Kidney (tissue), 14 donors: Measurements from ENCODE around the gene NF1. TPM values are rescaled to one million over a fixed set of nuclear protein-coding genes. Genes with fewer than 3 reads are reported as not detected.
"Not testable (repeated sequence)": the region's sequence is repeated elsewhere in the genome, so short reads cannot be mapped to it uniquely, and the experiment has no call there.

Source experiments
- DNase-seq, 5 donors: peaks; one replicate each; pipeline ENCODE4 v3.0.0-alpha.2; 2013 to 2020
- FAIRE-seq: peaks from 2 replicates; lab custom pipeline; 2012; peaks lifted over from hg19 to GRCh38; lab: Jason Lieb, UNC
- H3K27ac ChIP-seq, 2 donors: one replicate each; pipeline ENCODE4 v1.7.0; 2013; ENCODE audit warnings: low read depth in 2 of 2, low read length in 2 of 2, inconsistent platforms in 1 of 2
- H3K27me3 ChIP-seq: one replicate; pipeline ENCODE4 v1.7.1; 2013; ENCODE audit warnings: low read length, inconsistent platforms; ENCODE audit not compliant: control insufficient read depth, insufficient read depth
- H3K36me3 ChIP-seq, 3 donors: one replicate each; pipeline versions ENCODE4 v1.7.0 to v1.7.1; 2013; ENCODE audit warnings: low read length in 3 of 3, control low read depth in 1 of 3, inconsistent platforms in 1 of 3; ENCODE audit not compliant: insufficient read depth in 3 of 3, control insufficient read depth in 2 of 3
- H3K4me1 ChIP-seq, 3 donors: one replicate each; pipeline versions ENCODE4 v1.7.0 to v1.7.1; 2013; ENCODE audit warnings: low read length in 3 of 3, inconsistent platforms in 1 of 3, low read depth in 1 of 3; ENCODE audit not compliant: control insufficient read depth in 2 of 3, insufficient read depth in 2 of 3
- H3K4me3 ChIP-seq, 3 donors: one replicate each; pipeline versions ENCODE4 v1.7.0 to v1.8.1; 2013; ENCODE audit warnings: low read length in 3 of 3, control low read depth in 1 of 3, inconsistent platforms in 1 of 3
- H3K9ac ChIP-seq, 3 donors: one replicate each; pipeline versions ENCODE4 v1.7.0 to v1.7.1; 2013; ENCODE audit warnings: low read length in 3 of 3, control low read depth in 1 of 3, inconsistent platforms in 1 of 3
- H3K9me3 ChIP-seq, 3 donors: one replicate each; pipeline versions ENCODE4 v1.7.0 to v1.7.1; 2013; ENCODE audit warnings: low read length in 3 of 3, control low read depth in 1 of 3, inconsistent platforms in 1 of 3; ENCODE audit not compliant: control insufficient read depth in 2 of 3, insufficient read depth in 1 of 3
- CTCF ChIP-seq: IDR thresholded peaks from 3 replicates; pipeline ENCODE4 v1.5.1; 2012; ENCODE audit warnings: mild to moderate bottlenecking, moderate library complexity, borderline replicate concordance; ENCODE audit not compliant: insufficient read depth; ENCODE audit errors: extremely low read depth
- intact Hi-C: fragments of 100-400 bp; cut with DNase I; formaldehyde crosslinking; loops from one replicate; pipeline ENCODE4 v1.11.1; 2022
- polyA plus RNA-seq: library from polyadenylated mRNA; stranded (reverse); fragments of 350-450 nt; fragmentation: Illumina TruSeq; extraction: RNeasy Lipid Tissue Mini Kit (QIAGEN cat#74804); gene quantifications from one replicate; pipeline ENCODE4 v1.2.3, GENCODE V29; 2014; ENCODE audit warnings: low read depth, low replicate concordance; ENCODE audit not compliant: insufficient read depth
- total RNA-seq: library from RNA; stranded (reverse); fragmentation: NEBNext Ultra II Directional; extraction: Animal tissue kit (Norgen Biotek cat#: 25700); gene quantifications from one replicate; pipeline ENCODE4 v1.2.1, GENCODE V29; 2021
- donor health status: control.
- donor health status: control.
- donor health status: control.
- donor health status: control.
- donor health status: control.
- donor health status: DM: yes; HTN: yes; CAD: no.
- donor health status: Normal renal cell carcinoma (clear cell type).

The NF1 gene
- total and polyA plus RNA-seq, 2 donors from 2014 or later = 7.8 to 61.3 TPM

GRCh38 chr17:31381165-31381668 is 286.4 kb downstream of the NF1 start:
- H3K9ac ChIP-seq = no peak overlapping the region
- intact Hi-C loops = no loop called here
- TF ChIP-seq CTCF = no peak
- no peaks in the 10 kb centered on the region for H3K4me1 ChIP-seq
- H3K36me3 ChIP-seq = peaks cover 0 to 6% (median 0%) of the 10 kb centered on the region in 3 donors
- DNase-seq = no peak
- no peaks in the 10 kb centered on the region for H3K9me3 ChIP-seq
- H3K27ac ChIP-seq = no peak overlapping the region
- no peaks in the 10 kb centered on the region for H3K27me3 ChIP-seq
- no peak overlapping the region for H3K4me3 ChIP-seq
- FAIRE-seq = no peak

DNA sequence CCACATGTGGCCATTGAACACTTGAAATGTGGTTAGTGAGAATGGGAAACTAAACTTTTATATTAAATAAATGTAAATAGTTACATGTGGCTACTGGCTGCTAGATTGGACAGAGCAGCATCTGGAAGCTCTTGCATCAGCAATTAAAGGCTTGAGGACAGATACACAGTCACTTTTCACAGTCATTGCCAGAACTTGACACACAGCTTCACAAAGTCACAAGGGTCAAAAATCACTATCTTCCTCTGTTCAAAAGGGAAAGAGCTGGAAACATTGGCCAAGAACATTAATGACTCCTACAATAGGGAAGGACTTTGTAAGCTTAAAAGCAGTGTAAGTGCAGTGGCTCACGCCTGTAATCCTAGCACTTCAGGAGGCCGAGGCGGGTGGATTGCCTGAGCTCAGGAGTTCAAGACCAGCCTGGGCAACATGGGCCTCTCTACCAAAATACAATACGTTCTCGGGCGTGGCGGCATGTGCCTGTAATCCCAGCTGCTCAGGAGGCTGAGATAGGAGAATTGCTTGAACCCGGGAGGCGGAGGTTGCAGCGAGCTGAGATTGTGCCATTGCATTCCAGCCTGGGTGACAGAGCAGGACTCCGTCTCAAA is 288.0 kb downstream of the NF1 start:
- H3K9ac ChIP-seq, H3K27ac ChIP-seq, H3K36me3 ChIP-seq, H3K27me3 ChIP-seq, H3K9me3 ChIP-seq, intact Hi-C loops, H3K4me3 ChIP-seq, FAIRE-seq, H3K4me1 ChIP-seq, DNase-seq: not testable (repeated sequence)

- DNase-seq, H3K9ac ChIP-seq, H3K4me1 ChIP-seq, H3K4me3 ChIP-seq, H3K36me3 ChIP-seq, FAIRE-seq, intact Hi-C loops, H3K27me3 ChIP-seq, H3K27ac ChIP-seq, H3K9me3 ChIP-seq: not testable (repeated sequence)
Observed at GRCh38 chr17:31383488-31383887, 288.7 kb downstream of the NF1 start.

DNA sequence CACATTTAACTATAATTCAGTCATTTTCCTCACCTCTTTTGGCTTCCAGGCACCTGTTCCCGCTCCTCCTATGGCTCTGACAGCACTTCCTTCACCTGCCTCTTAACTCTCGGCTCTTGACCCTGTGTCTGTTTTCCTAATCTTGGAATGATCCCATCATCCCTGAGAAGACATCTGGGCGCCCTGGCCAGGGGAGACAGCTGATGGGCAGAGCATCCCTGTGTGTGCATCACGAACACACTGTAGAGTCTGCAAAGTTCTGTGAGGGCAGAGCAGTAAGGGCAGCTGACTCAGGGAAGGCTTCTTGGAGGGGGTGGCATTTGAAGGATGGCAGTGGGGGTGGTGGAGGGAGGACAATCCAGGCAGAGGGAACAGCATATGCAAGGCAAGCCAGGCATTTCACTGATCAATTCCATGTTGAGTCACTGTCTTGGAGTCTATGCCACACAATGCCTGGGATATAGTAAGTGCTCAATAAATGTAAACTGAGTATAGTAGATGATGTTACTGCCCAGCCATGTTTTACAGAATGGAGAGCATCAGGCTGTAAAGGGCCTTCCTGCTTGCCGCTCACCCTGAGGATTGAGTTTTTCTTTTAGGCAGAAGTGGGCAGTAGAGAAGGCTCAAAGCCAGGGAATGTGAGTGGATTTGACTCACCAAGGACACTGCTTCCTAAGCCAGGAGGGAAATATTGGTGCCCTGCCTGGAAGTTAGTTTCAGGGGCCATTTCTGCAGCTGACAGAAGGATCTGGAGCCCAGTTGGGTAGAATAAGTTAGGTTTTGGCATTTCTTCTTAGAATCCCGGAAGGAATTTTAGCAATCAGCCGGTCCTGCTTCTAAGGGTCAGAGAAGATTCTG is 290.9 kb downstream of the NF1 start:
- Histone ChIP-seq H3K27me3 (peaks cover 6% of the 10 kb centered on the region), H3K4me1 (no peaks in the 10 kb centered on the region), H3K9me3 (no peaks in the 10 kb centered on the region), H3K27ac (no peak overlapping the region), H3K9ac (no peak overlapping the region), H3K36me3 (no peaks in the 10 kb centered on the region), H3K4me3 (no peak overlapping the region)
- no peak for TF ChIP-seq CTCF
- intact Hi-C loops = no loop called here
- DNase-seq (no peak), FAIRE-seq (no peak)
